HG03521 (cell line): ENCODE data around the gene PGPEP1.
"Not testable (repeated sequence)": the region's sequence is repeated elsewhere in the genome, so short reads cannot be mapped to it uniquely, and the experiment has no call there.

Source experiments
- ATAC-seq: cut with Tn5 transposase; IDR thresholded peaks from one replicate; pipeline ENCODE4 v1.9.1; 2021; ENCODE audit warnings: mild to moderate bottlenecking, moderate library complexity; ENCODE audit not compliant: unreplicated experiment

The PGPEP1 gene

DNA sequence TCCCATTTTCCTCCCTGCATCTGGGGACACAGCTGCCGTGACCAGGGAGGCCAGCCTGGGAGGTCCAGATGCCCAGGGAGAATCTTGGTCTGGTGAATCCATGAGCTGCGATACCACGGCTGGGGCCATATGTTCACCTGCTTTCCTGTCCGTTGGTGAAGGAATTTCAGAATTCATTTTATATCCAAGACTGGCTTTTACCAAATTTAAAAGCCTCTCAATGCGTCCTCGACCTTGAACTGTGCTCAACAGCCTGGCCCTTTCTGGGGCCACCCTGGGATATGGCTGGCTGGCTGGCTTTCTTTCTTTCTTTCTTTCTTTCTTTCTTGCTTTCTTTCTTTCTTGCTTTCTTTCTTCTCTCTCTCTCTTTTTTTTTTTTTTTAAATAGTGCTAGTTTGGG lies 23.4 kb downstream of the PGPEP1 start:
- ATAC-seq: no peak

- ATAC-seq: not testable (repeated sequence)
Measured at GRCh38 chr19:18364277-18364825, 24.0 kb downstream of the PGPEP1 start.

- no peak for ATAC-seq
Measured at GRCh38 chr19:18364826-18365528, 24.6 kb downstream of the PGPEP1 start.

DNA sequence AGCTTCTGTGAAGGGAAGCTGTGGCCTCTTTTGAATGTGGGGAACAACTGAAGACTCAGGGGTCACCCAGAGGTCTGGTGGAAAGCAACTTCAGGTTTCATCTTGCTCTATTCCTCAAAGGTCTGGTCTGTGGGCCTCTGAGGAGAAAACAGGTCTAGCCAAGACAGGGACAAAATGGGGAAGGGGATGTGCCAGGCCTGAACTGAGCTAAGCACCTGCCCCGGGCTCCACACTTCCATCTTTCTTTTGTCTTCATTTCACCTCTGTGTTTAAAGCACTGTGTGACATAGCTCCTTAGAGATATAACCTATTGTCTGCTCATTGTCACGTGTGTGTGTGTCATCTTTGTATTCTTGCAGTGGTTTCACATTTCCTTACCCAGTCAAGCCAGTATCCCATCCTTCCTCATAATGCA lies 25.6 kb downstream of the PGPEP1 start:
- ATAC-seq: no peak

DNA sequence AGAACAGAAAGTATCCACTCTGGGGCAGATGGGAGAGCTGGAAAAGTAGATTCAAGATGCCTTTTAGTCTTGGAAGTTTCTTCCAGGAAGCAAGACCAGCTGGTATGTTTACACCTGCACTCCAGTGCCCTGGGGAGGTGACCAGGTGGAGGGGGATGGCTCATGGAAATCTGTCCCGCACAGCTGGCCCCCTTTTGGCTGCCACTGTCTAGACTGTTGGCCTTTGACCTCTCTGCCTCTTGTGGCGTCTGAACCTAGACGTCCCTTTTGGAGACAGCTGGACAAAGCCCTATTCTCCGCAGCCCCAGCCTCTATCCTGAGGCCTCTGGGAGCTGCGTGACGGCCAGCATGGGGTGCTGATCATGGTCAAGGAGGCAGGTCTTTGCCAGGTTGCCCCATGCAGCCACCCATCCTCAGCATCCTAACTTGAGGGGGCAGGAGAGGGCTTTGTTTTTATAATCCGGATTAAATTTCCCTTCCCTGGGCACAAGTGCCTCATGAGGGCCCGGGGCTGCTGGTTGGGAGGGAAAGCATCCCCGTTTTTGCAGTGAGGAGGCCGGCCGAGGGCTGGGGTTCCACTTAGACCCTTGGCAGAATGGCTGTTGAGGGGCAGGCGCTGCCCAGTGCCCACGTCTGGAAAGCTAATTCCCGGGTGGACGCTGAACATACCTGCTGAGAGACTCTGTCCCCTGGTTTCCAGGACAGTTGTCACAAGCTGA lies 28.3 kb downstream of the PGPEP1 start:
- ATAC-seq: no peak

GRCh38 chr19:18373407-18373891 lies 33.1 kb downstream of the PGPEP1 start:
- no peak for ATAC-seq

DNA sequence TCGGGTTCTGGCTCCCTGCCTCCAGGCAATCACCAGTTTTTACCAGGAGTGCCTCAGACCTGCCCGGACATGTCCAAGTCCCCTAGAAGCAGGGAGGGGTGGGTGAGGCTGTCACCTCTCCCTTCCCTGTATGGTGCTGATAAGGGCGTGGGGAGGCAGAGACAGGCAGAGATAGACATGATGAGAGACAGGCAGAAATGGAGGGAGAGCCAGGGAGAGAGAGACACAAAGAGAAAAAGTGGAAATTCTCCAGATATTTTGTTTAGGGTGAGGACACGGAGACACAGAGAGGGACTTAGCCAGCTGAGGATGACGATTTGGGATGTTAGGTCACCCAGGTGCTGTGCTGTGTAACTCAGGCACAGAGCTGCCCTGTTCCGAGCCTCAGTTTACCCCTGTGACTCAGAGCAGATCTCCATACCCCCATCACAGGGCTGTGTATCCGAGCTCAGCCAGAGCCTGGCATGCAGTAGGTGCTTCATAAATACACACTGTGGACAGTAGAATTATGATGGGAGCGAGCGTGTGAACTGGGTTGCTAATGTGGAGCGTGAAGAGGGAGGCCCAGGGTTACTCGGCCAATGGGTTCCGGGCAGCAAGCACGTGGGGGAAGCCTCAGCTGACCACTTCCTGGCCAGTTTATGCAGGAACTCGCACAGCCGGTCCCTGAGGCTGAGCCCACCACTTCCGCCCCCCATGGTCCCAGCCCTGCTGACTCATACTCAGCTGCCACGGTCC lies 33.7 kb downstream of the PGPEP1 start:
- ATAC-seq: peak; percentile 84

DNA sequence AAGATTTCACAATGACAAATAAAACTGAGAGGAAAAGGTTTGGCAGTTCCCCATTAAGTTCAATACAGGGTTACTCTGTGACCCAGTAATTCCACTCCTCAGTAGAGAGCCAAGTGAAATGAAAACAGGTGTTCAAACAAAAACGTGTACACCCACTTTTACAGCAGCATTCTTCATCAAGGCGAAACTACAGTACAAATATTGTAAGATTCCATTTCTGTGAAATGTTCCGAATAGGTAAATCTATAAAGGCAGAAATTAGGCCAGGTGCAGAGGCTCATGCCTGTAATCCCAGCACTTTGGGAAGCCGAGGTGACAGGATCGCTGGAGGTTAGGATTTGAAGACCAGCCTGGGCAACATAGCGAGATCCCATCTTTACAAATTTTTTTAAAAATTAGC lies 36.6 kb downstream of the PGPEP1 start:
- ATAC-seq: no peak

- no peak for ATAC-seq
Measured at GRCh38 chr19:18379803-18380747, 39.7 kb downstream of the PGPEP1 start.

- ATAC-seq: no peak
Measured at GRCh38 chr19:18380843-18381242, 40.4 kb downstream of the PGPEP1 start.

GRCh38 chr19:18383622-18384021 lies 43.2 kb downstream of the PGPEP1 start:
- ATAC-seq: not testable (repeated sequence)

DNA sequence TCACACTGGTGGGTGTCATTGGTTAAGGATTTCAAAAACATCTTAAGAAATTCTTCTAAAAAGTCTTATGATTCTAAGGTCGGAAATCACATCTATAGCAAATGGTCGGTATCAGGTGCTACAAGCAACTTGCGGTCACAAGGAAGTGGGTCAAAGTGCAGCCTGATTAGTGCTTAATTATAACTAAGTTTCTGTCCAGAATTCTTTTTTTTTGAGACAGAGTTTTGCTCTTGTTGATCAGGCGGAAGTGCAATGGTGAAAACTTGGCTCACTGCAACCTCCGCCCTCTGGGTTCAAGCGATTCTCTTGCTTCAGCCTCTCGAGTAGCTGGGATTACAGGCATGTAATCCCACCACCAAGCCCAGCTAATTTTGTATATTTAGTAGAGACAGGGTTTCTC lies 44.4 kb downstream of the PGPEP1 start:
- no peak for ATAC-seq

GRCh38 chr19:18385359-18385674 lies 44.9 kb downstream of the PGPEP1 start:
- ATAC-seq: no peak

DNA sequence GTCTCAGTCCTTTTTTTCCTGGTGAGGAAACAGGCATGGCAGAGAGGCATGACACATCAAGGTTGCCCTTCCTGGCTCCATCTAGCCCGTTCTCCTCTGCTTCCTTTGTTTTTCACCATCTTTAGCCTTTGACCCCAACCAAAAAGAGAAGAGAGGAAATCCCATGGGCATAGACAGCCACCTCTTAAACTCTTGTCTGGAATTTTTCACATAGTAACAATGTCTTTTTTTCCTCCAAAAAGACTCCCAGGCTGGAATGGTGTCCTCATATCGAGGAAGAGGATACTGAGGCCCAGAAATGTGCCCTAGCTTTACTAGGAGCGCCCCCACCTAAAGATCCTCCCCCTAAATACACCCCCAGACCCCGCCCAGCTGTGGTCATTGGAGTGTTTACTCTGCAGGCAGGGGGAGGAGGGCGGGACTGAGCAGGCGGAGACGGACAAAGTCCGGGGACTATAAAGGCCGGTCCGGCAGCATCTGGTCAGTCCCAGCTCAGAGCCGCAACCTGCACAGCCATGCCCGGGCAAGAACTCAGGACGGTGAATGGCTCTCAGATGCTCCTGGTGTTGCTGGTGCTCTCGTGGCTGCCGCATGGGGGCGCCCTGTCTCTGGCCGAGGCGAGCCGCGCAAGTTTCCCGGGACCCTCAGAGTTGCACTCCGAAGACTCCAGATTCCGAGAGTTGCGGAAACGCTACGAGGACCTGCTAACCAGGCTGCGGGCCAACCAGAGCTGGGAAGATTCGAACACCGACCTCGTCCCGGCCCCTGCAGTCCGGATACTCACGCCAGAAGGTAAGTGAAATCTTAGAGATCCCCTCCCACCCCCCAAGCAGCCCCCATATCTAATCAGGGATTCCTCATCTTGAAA lies 45.5 kb downstream of the PGPEP1 start, which contains the start of gene GDF15:
GDF15 (plus strand) TSS at position 484 of the 868 bp plus-strand sequence; CDS start at position 516, 32 bp downstream.
- ATAC-seq: no peak

DNA sequence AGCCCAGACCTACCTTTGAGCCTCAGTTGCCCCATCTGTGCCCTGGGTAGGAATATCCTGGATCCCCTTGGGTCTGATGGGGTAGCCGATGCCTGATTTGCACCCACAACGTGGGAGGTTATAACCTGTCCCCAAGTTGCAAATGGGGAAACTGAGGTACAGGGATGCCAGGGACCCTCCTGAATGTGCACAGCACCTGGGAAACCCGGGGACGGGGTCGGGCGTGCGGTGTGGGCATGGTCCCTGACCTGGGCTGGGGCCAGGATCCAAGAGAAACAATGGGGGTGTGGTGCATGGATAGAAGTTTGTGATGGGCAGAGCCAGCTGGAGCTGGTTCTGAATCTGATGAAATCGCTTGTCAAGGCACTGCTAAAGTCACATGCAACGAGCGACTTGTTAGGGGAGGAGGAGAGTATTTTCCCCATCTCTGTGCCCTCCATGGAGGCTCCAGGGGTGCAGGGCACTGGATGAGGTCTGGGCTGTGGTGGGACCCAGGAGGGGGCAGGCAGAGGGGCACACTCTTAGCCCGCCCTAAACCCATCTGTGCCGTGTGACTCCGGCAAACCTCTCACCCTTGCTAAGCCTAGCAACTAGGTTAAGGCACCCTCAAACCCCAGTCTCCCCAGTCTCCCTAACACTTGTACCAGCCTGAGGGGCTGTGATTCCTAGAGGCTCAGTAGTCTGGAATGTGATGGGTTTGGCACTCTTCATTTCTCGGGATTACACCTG lies 46.3 kb downstream of the PGPEP1 start:
- ATAC-seq: no peak

GRCh38 chr19:18388100-18388959 lies 47.9 kb downstream of the PGPEP1 start:
- peak; percentile 67 for ATAC-seq

DNA sequence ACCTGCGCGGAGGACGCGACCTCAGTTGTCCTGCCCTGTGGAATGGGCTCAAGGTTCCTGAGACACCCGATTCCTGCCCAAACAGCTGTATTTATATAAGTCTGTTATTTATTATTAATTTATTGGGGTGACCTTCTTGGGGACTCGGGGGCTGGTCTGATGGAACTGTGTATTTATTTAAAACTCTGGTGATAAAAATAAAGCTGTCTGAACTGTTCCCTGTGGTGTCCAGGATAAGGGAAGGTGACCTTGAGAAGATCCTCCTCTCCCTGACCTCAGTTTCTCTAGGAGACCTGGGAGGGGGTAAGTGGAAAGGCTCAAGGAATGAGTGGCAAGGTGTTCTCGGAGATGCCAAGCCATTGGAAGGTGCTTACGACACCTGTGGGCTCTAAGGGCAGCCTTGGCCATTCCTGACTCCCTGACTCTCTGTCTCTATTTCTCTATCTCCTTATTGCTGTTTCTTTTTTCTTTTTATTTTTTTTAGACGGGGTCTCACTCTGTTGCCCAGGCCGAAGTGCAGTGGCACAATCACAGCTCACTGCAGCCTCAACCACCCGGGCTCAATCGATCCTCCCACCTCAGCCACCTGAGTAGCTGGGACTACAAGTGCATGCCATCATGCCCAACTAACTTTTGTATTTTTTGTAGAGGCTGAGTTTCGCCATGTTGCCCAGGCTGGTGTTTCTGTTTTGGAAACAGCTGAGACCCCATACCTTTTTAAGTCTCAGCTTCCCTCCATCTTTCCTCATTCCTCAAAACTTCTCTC lies 48.7 kb downstream of the PGPEP1 start:
- ATAC-seq: no peak
